CD14-positive monocyte (primary cell): ENCODE data around the gene PET100. TPM values are rescaled to one million over a fixed set of nuclear protein-coding genes. Genes with fewer than 3 reads are reported as not detected.

Experiments used
- DNase-seq, 3 donors: peaks; one replicate each; pipeline ENCODE4 v3.0.0-alpha.2; 2011 to 2022
- H2AFZ ChIP-seq: 2 replicates; pipeline ENCODE4 v1.6.0; 2012; ENCODE audit warnings: mild to moderate bottlenecking, low read depth, low read length, inconsistent platforms; ENCODE audit not compliant: insufficient read depth, poor library complexity, severe bottlenecking
- H3K27ac ChIP-seq, 2 donors: 1 replicate in 1 of 2; 2 replicates in 1 of 2; pipeline ENCODE4 v1.5.1; 2012 to 2013; ENCODE audit warnings: low read length in 2 of 2, control low read depth in 1 of 2, inconsistent platforms in 1 of 2, low read depth in 1 of 2, mild to moderate bottlenecking in 1 of 2
- H3K27me3 ChIP-seq, 2 donors: one replicate each; pipeline versions ENCODE4 v1.6.0 to v1.6.1; 2011 to 2013; ENCODE audit warnings: low read length in 2 of 2; ENCODE audit not compliant: control insufficient read depth in 2 of 2, insufficient read depth in 2 of 2
- H3K36me3 ChIP-seq, 2 donors: replicated peaks in 1 of 2; 1 replicate in 1 of 2; 2 replicates in 1 of 2; pipeline versions ENCODE4 v1.5.1 to v1.6.1; 2012 to 2013; ENCODE audit warnings: low read length in 2 of 2, control low read depth in 1 of 2, inconsistent platforms in 1 of 2, mild to moderate bottlenecking in 1 of 2; ENCODE audit not compliant: insufficient read depth in 2 of 2, control insufficient read depth in 1 of 2
- H3K4me1 ChIP-seq, 2 donors: 1 replicate in 1 of 2; 2 replicates in 1 of 2; pipeline versions ENCODE4 v1.5.1 to v1.6.1; 2012 to 2013; ENCODE audit warnings: low read length in 2 of 2, control low read depth in 1 of 2, inconsistent platforms in 1 of 2, mild to moderate bottlenecking in 1 of 2, moderate library complexity in 1 of 2; ENCODE audit not compliant: insufficient read depth in 2 of 2, control insufficient read depth in 1 of 2
- H3K4me2 ChIP-seq: replicated peaks from 2 replicates; pipeline ENCODE3; 2012; ENCODE audit warnings: low read length, moderate library complexity, mild to moderate bottlenecking; ENCODE audit not compliant: poor library complexity, severe bottlenecking; ENCODE audit errors: extremely low read depth
- H3K4me3 ChIP-seq, 3 experiments: fragments of 200-600 bp in 1 of 3; sonication (generic) in 1 of 3; replicated peaks in 1 of 3; 1 replicate in 2 of 3; 2 replicates in 1 of 3; pipeline ENCODE4 v1.5.1; 2011 to 2013; ENCODE audit warnings: low read length in 3 of 3, mild to moderate bottlenecking in 3 of 3, control low read depth in 2 of 3, low read depth in 2 of 3, inconsistent platforms in 1 of 3, moderate library complexity in 1 of 3
- H3K79me2 ChIP-seq: 2 replicates; pipeline ENCODE4 v1.6.0; 2012; ENCODE audit warnings: mild to moderate bottlenecking, control low read depth, inconsistent platforms, low read length, moderate library complexity; ENCODE audit not compliant: insufficient read depth
- H3K9ac ChIP-seq: 2 replicates; pipeline ENCODE4 v1.6.0; 2017; ENCODE audit warnings: low read length, mild to moderate bottlenecking; ENCODE audit not compliant: insufficient read depth, poor library complexity, severe bottlenecking
- H3K9me3 ChIP-seq, 2 donors: replicated peaks in 1 of 2; 1 replicate in 1 of 2; 2 replicates in 1 of 2; pipeline versions ENCODE4 v1.5.1 to v1.6.1; 2012 to 2013; ENCODE audit warnings: low read length in 2 of 2, control low read depth in 1 of 2; ENCODE audit not compliant: control insufficient read depth in 1 of 2, insufficient read depth in 1 of 2
- H4K20me1 ChIP-seq: 2 replicates; pipeline ENCODE4 v1.6.0; 2012; ENCODE audit warnings: mild to moderate bottlenecking, low read length, control low read depth, moderate library complexity; ENCODE audit not compliant: insufficient read depth
- H3K27ac Mint-ChIP-seq, 7 donors: one replicate each; pipeline ENCODE4 v1.8.0; 2020; ENCODE audit warnings: mild to moderate bottlenecking in 7 of 7, mixed read lengths in 7 of 7, moderate library complexity in 6 of 7, inconsistent platforms in 2 of 7
- H3K27me3 Mint-ChIP-seq, 3 donors: one replicate each; pipeline ENCODE4 v1.8.0; 2021 to 2022; ENCODE audit warnings: low read depth in 3 of 3, mild to moderate bottlenecking in 3 of 3, mixed read lengths in 3 of 3, moderate library complexity in 3 of 3, inconsistent platforms in 1 of 3
- H3K36me3 Mint-ChIP-seq, 2 donors: one replicate each; pipeline ENCODE4 v1.8.0; 2020; ENCODE audit warnings: mixed read lengths in 2 of 2, inconsistent platforms in 1 of 2, mild to moderate bottlenecking in 1 of 2
- H3K4me1 Mint-ChIP-seq: one replicate; pipeline ENCODE4 v1.8.0; 2020; ENCODE audit warnings: mild to moderate bottlenecking, mixed read lengths
- H3K4me3 Mint-ChIP-seq, 2 donors: one replicate each; pipeline ENCODE4 v1.8.0; 2020; ENCODE audit warnings: mild to moderate bottlenecking in 2 of 2, mixed read lengths in 2 of 2, moderate library complexity in 1 of 2
- H3K9me3 Mint-ChIP-seq, 7 donors: one replicate each; pipeline ENCODE4 v1.8.0; 2020 to 2022; ENCODE audit warnings: mixed read lengths in 7 of 7, mild to moderate bottlenecking in 6 of 7, moderate library complexity in 6 of 7, inconsistent platforms in 2 of 7
- WGBS: methylation state at CpG from one replicate; pipeline ENCODE4 v1.1.5; 2013; ENCODE audit warnings: missing lambda C conversion rate; ENCODE audit not compliant: insufficient coverage; 5-methylcytosine and 5-hydroxymethylcytosine counted together
- intact Hi-C, 2 donors: fragments of 100-400 bp; cut with micrococcal nuclease; formaldehyde crosslinking; loops; one replicate each; pipeline versions ENCODE4 v1.15.0 to v1.15.1; 2023
- polyA plus RNA-seq, 3 donors: library from polyadenylated mRNA; depleted of rRNA in 1 of 3; unstranded in 2 of 3; stranded (reverse) in 1 of 3; fragments of 300-500 nt in 2 of 3; fragments of >200 nt in 1 of 3; fragmentation: Illumina TruSeq in 2 of 3; gene quantifications; 1 replicate in 2 of 3; 2 replicates in 1 of 3; pipeline ENCODE4 v1.2.3, GENCODE V29; 2012 to 2021
- TF ChIP-seq, protein P1 (sequence below): fragments of 200-600 bp; IDR thresholded peaks from one replicate; pipeline ENCODE4 v1.8.0; 2022; ENCODE audit warnings: antibody characterized with exemption, mild to moderate bottlenecking

Gene PET100
- polyA plus RNA-seq, 3 donors = 64.6 to 386 (median 300) TPM

DNA sequence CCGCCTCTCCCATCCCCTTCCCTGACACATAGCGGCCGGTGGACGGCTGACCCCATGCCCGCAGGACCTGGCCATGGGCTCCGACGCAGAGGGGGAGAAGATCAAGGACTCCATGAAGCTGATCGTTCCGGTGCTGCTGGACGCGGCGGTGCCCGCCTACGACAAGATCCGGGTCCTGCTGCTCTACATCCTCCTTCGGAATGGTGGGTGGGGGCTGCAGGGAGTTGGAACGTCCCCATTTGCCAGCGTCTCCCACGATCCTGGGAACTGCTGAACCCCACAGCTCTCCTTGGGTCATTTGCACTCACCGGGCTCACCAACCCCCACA lies 14.9 kb downstream of the PET100 start:
- intact Hi-C loops = no loop called here
- Histone ChIP-seq H3K9me3 (no peaks in the 10 kb centered on the region), H4K20me1 (peaks cover 57% of the 10 kb centered on the region), H3K4me2 (peak overlapping the region; percentile 86), H3K9ac (peak overlapping the region; percentile 25), H2AFZ (no peak overlapping the region), H3K79me2 (peaks cover 70% of the 10 kb centered on the region), H3K36me3 (peaks cover 49 to 75% of the 10 kb centered on the region in 2 donors), H3K4me1 (peaks cover 51 to 66% of the 10 kb centered on the region in 2 donors), H3K27me3 (no peaks in the 10 kb centered on the region), H3K4me3 (peak overlapping the region in 1 of 3 experiments; percentile 75), H3K27ac (peak overlapping the region; percentile 73 to 87)
- Mint-ChIP-seq H3K4me1 (peaks cover 47% of the 10 kb centered on the region), H3K4me3 (no peak overlapping the region), H3K27ac (peak overlapping the region; percentile 87 to 98 (median 93)), H3K36me3 (peaks cover 49 to 76% of the 10 kb centered on the region in 2 donors), H3K9me3 (peaks cover 0 to 2% (median 0%) of the 10 kb centered on the region in 7 donors), H3K27me3 (peaks cover 0 to 1% (median 0%) of the 10 kb centered on the region in 3 donors)
- WGBS = 97% methylated on average over 7 of the region's 20 CpGs
- no peak for DNase-seq
- TF ChIP-seq, protein P1, sequence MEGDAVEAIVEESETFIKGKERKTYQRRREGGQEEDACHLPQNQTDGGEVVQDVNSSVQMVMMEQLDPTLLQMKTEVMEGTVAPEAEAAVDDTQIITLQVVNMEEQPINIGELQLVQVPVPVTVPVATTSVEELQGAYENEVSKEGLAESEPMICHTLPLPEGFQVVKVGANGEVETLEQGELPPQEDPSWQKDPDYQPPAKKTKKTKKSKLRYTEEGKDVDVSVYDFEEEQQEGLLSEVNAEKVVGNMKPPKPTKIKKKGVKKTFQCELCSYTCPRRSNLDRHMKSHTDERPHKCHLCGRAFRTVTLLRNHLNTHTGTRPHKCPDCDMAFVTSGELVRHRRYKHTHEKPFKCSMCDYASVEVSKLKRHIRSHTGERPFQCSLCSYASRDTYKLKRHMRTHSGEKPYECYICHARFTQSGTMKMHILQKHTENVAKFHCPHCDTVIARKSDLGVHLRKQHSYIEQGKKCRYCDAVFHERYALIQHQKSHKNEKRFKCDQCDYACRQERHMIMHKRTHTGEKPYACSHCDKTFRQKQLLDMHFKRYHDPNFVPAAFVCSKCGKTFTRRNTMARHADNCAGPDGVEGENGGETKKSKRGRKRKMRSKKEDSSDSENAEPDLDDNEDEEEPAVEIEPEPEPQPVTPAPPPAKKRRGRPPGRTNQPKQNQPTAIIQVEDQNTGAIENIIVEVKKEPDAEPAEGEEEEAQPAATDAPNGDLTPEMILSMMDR = no peak

DNA sequence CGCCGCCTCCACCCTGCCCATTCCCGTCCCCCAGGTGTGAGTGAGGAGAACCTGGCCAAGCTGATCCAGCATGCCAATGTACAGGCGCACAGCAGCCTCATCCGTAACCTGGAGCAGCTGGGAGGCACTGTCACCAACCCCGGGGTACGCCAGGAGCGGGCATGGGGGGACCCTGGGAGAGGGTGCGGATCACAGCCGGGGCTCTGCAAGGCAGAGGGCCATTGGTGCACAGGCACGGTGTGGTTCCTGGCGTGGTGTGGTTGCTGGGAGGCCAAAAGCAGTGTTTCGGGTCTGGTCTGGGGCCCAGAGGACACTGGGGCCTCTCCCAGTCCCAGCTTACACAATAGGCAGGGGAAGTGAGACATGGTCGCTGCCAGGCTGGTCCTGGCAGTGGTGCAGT lies 15.6 kb downstream of the PET100 start:
- H3K4me1 ChIP-seq = peaks cover 46 to 60% of the 10 kb centered on the region in 2 donors
- Mint-ChIP-seq H3K9me3 (peaks cover 0 to 2% (median 0%) of the 10 kb centered on the region in 7 donors), H3K27me3 (no peaks in the 10 kb centered on the region), H3K4me3 (peak overlapping the region; percentile 71 to 94), H3K4me1 (peaks cover 41% of the 10 kb centered on the region), H3K36me3 (peaks cover 42 to 70% of the 10 kb centered on the region in 2 donors), H3K27ac (peak overlapping the region; percentile 88 to 98 (median 93))
- peak overlapping the region; percentile 86 for H3K4me2 ChIP-seq
- H3K79me2 ChIP-seq = peaks cover 64% of the 10 kb centered on the region
- DNase-seq = peak; percentile 63 to 77 (median 69)
- TF ChIP-seq, protein P1 = no peak
- peak overlapping the region; percentile 61 for H3K9ac ChIP-seq
- H4K20me1 ChIP-seq = peaks cover 51% of the 10 kb centered on the region
- no peak overlapping the region for H2AFZ ChIP-seq
- H3K4me3 ChIP-seq = peak overlapping the region in 2 of 3 experiments; percentile 51 to 75
- no peaks in the 10 kb centered on the region for H3K9me3 ChIP-seq
- H3K27ac ChIP-seq = peak overlapping the region; percentile 73 to 87
- H3K36me3 ChIP-seq = peaks cover 43 to 68% of the 10 kb centered on the region in 2 donors
- intact Hi-C loops = loop anchor here in 1 of 2 donors (5.0 kb wide), 1 partner anchor 37 kb away; the partner anchor contains the start of gene TRAPPC5
- 38% methylated on average over 9 of the region's 14 CpGs for WGBS
- H3K27me3 ChIP-seq = no peaks in the 10 kb centered on the region
